HG02588 (cell line): ENCODE data around the gene ASCL2.

Experiments used
- ATAC-seq: cut with Tn5 transposase; IDR thresholded peaks from one replicate; pipeline ENCODE4 v1.9.1; 2021; ENCODE audit warnings: mild to moderate bottlenecking, moderate library complexity; ENCODE audit not compliant: unreplicated experiment

Gene ASCL2

GRCh38 chr11:2270322-2271076 is at the start of gene ASCL2:
Gene ASCL2 (minus strand): TSS chr11:2270588. CDS start chr11:2270332, 256 bp downstream.
- no peak for ATAC-seq

- no peak for ATAC-seq
Observed at GRCh38 chr11:2319791-2320472, 49.5 kb upstream of the ASCL2 start.

GRCh38 chr11:2318707-2319106 is 48.3 kb upstream of the ASCL2 start:
- ATAC-seq: no peak

- no peak for ATAC-seq
Observed at GRCh38 chr11:2318123-2318522, 47.7 kb upstream of the ASCL2 start.

- no peak for ATAC-seq
Observed at GRCh38 chr11:2317354-2318050, 47.1 kb upstream of the ASCL2 start.

GRCh38 chr11:2316963-2317244 is 46.5 kb upstream of the ASCL2 start:
- no peak for ATAC-seq

- ATAC-seq: no peak
Observed at GRCh38 chr11:2316169-2316962, 46.0 kb upstream of the ASCL2 start.

- ATAC-seq: no peak
Observed at GRCh38 chr11:2315395-2316168, 45.2 kb upstream of the ASCL2 start.

GRCh38 chr11:2314525-2315394 is 44.4 kb upstream of the ASCL2 start:
- no peak for ATAC-seq

- ATAC-seq: no peak
Observed at GRCh38 chr11:2314136-2314524, 43.7 kb upstream of the ASCL2 start.

GRCh38 chr11:2313051-2313951 is 42.9 kb upstream of the ASCL2 start:
- ATAC-seq: no peak

GRCh38 chr11:2312232-2313042 is 42.0 kb upstream of the ASCL2 start:
- ATAC-seq: no peak

- no peak for ATAC-seq
Observed at GRCh38 chr11:2311353-2312133, 41.2 kb upstream of the ASCL2 start.

- ATAC-seq: no peak
Observed at GRCh38 chr11:2310786-2311352, 40.5 kb upstream of the ASCL2 start.

- no peak for ATAC-seq
Observed at GRCh38 chr11:2310073-2310785, 39.8 kb upstream of the ASCL2 start.
